UCSD-AML1 (cell line): Measurements from ENCODE around the gene XKR7.
A peak's percentile ranks its signal among the peaks of the same experiment; 100 is the strongest.
"Not testable (repeated sequence)": the region's sequence is repeated elsewhere in the genome, so short reads cannot be mapped to it uniquely, and the experiment has no call there.

Experiments used
- DNase-seq: peaks from one replicate; lab custom pipeline; 2025; ENCODE audit not compliant: unreplicated experiment; lab: John Stamatoyannopoulos, UW

The XKR7 gene, protein sequence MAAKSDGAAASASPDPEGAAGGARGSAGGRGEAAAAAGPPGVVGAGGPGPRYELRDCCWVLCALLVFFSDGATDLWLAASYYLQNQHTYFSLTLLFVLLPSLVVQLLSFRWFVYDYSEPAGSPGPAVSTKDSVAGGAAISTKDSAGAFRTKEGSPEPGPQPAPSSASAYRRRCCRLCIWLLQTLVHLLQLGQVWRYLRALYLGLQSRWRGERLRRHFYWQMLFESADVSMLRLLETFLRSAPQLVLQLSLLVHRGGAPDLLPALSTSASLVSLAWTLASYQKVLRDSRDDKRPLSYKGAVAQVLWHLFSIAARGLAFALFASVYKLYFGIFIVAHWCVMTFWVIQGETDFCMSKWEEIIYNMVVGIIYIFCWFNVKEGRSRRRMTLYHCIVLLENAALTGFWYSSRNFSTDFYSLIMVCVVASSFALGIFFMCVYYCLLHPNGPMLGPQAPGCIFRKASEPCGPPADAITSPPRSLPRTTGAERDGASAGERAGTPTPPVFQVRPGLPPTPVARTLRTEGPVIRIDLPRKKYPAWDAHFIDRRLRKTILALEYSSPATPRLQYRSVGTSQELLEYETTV

DNA sequence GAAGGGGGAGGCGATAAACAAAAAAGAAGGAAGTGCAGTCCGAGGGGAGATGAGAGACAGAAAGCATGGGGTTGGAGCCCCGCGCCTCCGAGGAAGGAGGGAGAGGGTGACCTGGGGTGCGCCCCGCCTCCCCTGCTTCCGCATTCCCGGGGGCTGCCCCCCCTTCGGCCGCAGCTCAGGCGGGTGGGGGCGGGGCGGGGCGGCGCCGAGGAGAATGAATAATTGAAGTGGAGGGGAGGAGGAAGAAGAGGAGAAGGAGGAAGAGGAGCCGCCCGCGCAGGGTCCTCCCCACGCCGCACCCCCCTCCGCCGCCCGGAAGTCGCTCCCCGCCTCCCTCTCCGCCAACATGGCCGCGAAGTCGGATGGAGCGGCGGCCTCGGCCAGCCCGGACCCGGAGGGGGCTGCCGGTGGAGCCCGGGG lies at the start of gene XKR7:
Gene XKR7 (plus strand): TSS at position 322 of the 420 bp plus-strand sequence. CDS start 25 bp downstream, at position 347.
- peak; percentile 59 for DNase-seq

DNA sequence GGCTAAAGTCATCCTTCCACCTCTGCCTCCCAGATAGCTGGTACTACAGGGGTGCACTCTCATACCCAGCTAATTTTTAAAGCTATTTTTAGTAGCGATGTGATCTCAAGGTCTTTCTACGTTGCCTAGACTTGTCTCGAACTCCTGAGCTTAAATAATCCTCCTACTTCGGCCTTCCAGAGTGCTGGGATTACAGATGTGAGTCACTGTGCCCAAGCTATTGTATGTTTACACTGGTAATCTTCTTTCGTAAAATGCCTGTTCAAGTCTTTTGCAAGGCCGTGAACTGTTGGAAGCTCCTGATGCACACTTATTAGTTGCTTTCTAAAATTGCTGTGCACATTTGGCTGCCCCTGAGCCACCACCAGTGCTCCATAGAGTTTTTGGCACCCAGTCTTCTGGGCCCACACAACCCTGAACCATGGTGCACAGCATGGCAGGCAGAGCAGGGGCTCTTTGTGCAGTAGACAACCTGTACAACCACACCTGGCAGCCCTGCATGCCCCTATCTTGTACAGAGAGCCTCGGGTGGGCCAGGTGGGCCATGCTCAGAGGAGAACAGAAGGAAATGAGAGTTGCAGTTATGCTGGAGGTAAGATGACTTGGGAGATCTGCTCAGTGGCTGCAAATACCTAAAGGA lies 49.4 kb upstream of the XKR7 start:
- no peak for DNase-seq

DNA sequence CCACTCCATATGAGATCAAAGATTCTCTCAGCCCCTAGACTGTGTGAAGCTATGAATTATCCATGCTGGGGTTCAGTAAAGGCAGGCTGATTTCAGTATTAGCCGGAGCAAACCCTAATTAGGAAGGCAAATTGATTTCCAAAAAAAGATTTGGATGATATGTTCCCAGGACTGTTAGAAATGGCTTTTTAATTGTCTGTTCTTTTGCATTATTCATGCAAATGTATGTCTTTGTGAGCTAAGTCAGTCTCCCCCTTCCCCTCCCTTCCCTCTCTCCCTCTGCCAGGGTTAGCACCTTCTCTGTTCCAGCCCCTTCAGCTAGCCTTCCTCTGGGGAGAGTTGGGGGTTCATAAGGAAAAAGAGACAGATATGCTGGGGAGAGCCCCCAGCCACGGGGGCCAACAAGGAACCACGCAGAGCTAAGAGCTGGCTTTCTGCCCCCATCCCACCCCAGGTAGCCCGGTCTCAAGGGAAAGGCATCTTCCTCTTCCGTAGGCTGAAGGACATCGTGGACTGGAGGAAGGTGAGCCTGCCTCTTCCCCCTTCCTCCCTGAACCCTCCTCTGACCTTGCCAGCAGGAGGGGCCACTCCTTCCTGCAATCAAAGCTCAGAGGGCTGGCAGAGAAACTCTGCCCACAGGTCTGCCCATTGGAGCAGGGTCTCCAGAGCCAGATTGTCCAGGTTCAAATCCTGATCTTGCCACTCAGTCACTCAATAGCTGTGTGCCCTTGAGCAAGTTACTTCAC lies 48.4 kb upstream of the XKR7 start:
- DNase-seq: no peak

DNA sequence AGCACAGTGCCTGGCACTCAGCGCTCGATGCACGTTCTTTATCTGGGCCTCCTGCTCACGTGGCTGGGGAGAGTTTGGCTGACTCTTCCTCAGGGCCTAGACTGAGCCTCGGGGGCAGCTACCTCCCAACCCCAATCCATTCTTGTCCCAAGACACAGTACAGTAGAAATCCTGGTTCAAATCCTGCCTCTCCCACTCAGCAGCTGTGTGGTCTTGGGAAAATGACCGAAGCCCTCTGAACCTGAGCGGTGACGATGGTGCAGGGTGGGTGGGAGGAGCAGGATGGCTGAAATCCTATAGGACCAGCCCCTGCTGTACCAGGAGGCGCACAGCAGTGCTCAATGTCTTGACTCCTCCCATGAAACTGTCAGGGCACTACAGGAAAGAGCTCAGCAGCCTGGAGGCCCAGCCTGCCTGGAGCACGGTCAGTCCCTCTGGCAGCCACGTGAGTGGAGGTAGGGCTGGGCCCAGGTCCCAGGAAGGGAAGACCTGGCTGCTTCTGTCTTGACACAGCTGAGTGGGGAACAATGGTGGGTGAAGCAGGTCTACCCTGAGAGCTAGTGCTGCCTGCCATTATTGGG lies 47.6 kb upstream of the XKR7 start:
- DNase-seq: no peak

DNA sequence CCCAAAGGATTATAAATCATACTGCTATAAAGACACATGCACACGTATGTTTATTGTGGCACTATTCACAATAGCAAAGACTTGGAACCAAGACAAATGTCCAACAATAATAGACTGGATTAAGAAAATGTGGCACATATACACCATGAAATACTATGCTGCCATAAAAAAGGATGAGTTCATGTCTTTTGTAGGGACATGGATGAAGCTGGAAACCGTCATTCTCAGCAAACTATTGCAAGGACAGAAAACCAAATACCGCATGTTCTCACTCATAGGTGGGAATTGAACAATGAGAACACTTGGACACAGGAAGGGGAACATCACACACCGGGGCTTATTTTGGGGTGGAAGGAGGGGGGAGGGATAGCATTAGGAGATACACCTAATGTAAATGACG lies 46.5 kb upstream of the XKR7 start:
- DNase-seq: not testable (repeated sequence)

DNA sequence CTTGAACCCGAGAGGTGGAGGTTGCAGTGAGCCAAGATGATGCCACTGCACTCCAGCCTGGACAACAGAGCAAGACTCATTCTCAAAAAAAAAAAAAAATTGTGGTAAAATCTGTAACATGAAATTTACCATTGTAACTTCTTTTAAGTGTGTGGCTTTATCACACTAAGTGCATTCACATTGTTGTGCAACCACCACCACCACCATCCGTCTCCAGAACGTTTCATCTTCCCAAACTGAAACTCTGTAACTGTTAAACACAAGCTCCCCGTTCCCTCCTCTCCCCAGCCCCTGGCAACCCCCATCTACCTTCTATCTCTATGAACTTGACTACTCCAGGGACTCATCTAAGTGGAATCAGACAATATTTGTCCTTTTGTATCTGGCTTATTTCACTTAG lies 45.8 kb upstream of the XKR7 start:
- DNase-seq: no peak

DNA sequence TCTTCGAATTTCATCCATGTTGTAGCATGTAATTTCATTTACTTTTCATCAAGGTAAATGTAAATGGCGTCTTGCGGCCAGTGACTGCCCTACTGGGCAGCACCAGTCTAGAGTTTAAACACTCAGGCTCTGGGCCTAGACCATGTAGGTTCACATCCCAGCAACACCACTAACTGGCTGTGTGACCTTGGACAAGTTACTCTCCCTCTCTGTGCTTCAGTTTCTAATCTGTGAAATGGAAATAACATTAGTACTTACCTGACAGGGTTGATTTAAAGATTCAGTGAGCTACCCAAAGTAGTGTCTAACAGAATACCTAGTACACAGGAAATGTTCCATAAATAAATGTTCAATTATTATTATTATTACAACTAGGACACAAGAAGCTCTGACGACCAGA lies 45.4 kb upstream of the XKR7 start:
- no peak for DNase-seq

DNA sequence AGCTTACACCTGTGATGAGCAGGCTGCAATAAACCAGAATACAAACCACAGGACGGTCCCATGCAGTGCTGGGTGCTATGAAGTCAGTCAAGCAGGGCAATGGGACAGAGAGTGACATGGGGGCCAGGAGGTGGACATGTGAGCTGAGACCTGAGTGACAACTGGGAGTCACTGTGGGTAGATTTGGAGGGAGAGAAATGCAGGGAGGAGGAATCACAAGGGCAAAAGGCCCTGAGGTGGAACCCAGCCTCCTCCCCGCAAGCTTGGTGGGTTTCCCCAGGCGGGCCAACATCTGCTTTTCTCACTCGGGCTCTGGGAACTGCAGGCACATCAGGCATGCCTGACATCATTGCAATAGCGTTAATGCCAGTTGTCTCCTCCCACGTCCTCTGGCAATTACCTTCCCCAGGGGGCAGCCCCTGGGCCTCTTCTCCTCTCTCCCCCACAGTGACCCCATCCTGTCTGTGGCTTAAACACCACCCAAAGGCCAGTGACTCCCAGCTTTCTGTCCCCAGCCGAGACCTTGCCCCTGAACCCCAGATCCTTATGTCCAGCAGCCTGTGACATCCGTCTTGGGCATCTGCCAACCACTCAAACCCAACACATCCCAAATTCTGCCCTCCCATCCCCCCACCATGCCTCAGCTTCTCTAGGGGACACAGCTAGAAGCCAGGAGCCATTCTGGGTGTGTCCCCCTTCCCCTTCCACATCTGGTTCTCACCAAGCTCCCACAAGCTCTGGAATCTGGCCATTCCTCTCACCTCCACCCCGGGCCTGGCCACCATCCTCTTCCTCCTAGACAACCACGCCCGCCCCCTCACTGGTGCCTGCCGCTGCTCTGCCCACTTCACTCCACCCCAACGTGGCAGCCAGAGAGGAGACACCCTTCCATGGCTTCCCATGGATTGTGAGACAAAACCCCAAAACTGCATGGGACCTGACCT lies 44.3 kb upstream of the XKR7 start:
- DNase-seq: no peak

DNA sequence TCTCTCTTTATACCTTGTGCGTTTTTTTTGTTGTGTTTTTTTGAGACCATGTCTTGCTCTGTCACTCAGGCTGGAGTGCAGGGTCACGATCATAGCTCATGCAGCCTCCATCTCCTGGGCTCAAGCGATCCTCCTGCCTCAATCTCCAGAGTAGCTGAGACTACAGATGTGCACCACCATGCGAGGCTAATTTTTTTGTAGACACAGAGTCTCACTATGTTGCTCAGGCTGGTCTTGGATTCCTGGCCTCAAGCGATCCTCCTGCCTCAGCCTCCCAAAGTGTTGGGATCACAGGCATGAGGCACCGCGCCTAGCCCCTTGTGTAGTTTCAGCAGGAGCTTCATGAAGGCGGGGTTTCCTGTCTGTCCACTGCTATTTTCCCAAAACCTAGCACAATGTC lies 43.4 kb upstream of the XKR7 start:
- DNase-seq: no peak

DNA sequence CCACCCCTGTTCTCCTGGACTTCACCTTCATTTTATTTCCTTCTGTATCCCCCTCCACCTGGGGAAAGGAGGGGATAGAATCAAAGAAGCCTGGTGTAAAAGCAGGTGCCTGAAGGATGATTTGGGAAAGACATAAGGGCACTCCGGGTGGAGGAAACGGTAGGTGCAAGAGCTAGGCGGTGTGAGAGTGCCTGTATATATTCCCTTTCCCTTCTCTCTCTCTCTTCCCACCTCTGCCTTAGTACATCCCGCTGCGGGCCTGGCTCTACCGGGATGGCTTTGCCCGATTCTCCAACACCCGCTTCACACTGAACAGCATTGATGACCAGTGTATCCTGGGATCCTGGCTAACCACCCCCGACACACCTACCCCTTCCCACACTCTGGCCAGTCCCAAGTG lies 42.3 kb upstream of the XKR7 start:
- no peak for DNase-seq

DNA sequence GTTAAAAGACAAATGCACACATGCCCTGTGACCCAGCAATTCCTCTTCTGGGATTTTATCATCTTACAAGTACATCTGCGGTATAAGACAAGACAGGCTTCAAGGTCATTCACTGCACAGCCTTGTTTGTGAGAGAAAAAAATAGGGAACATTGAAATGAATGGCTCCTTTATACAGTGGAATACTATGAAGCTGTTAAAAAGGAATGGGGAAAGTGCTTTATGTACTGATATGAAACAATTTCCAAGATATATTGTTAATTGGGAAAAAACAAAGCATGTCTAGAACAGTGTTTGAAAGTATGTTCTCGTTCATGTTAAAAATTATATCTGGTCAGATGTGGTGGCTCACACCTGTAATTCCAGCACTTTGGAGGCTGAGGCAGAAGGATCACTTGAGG lies 41.5 kb upstream of the XKR7 start:
- DNase-seq: no peak

DNA sequence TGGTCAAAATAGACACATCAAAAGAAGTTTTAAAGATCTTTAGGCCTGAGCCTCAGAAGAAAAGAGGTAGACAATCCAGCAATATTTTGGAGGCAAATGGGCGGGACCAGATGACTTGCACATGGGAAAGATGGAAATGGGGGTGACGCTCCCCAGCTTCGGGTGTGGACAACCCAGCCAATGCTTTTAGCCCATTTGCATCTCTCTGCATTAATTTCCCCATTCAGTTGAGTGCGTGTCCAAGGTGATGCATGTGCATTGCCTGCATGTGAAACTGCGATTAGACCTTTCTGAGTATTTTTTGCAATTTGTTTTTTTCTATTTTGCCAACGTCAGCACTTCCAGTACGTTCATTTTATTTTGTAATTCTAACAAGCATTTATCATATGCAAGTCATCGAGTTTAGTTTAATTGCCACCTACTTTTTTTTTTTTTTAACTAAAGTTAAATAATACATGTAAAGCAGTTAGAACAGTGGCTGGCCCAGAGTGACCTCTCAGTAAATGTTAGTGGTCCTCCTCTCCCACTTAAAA lies 40.3 kb upstream of the XKR7 start:
- DNase-seq: no peak

DNA sequence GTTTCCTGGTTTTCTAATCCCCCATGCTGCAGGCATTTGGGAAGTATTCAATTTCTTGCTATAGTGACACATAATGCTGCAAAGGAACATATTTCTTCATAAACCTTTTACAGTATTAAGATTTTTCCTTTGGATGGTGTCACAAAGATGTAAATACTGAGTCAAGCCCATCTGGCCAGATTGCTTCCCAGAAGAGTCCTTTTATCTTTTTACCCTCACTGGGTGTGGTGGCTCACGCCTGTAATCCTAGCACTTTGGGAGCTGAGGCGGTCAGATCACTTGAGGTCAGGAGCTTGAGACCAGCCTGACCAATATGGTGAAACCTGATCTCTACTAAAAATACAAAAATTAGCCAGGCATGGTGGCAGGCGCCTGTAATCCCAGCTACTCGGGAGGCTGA lies 38.3 kb upstream of the XKR7 start:
- not testable (repeated sequence) for DNase-seq

DNA sequence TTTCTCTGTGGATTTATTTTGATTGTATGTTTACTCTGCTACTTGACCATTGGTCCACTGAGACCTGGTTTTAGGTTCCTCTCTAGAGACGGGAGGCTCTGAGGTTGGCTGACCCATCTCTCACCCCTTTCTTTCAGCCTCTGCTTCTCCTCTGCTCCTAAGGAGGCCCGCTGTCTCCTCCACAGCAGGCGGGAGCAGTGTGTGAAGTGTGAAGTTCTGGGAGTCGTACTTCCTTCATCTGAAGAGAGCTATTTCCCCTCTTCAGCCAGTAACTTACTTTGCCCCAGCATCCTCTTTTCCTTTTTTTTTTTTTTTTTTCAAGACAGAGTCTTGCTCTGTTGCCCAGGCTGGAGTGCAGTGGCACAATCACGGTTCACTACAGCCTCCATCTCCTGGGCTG lies 37.2 kb upstream of the XKR7 start:
- DNase-seq: no peak

DNA sequence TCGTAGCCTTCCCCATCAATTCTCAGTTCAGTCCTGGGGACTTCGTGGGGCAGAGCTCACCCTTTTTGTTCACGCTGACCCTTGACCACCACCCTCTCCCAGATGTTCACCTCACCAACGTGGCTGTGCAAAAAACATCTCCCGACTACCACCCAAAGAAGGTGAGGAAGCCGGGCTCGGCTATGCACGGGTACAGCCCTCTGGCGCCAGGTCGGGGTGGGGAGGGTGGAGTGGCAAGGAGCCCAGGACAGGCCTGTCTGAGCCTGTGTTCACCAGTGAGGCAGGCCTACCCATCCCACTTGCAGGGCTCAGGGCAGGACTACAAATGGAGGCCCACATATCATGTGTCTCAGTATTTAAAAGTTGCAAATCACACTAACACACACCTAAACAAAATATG lies 34.3 kb upstream of the XKR7 start:
- DNase-seq: no peak

DNA sequence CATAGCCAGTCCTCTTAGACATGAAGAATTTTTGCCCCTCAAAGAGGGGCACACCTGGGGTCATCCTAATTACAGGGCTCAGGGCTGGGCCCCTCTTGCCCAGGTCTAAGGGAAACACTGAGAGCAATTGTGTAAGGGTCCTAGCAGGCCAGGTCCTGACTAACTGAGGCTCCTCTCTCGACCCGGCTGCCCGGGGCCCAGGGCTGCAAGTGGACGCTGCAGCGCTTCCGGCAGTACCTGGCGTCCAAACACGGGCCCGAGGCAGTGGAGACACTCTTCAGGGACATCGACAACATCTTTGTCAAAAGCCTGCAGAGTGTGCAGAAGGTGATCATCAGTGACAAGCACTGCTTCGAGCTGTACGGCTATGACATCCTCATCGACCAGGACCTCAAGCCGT lies 33.5 kb upstream of the XKR7 start:
- DNase-seq: no peak

DNA sequence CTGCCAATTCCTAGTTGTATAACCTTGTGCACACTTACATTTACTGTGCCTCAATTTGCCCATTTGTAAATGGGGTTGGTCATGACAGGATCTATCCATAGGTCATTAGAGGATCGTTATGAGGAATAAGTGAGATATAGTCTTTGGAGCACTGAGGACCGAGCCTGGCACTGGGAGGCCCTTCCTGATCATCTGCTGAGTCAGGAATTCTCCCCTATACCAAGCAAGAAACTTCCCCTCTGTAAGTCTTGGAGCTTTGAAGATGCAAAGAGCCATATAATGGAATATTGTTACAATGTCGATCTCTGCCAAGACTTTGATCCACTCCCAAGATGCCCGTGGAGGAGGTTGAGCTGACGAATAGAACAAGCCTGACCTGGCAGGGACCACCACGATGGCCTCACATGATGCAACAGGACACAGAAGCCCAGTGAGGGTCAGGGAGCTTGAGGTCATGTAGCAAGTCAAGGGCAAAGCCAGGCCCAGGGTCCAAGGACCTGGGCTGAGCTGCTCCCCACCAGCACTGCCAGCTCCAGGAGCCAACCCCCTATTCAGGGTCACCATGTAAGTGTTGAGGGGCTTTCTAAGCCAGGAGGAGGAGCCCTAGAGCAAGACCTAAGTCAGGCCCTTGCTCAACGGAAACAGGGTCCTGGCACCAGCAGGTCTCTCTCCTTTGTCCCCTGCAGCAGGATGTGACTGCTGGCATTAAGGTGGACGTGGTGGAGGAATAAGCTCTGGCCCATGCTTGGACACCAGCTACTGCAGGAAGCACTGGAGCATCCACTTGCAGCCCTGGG lies 32.8 kb upstream of the XKR7 start:
- peak; percentile 19 for DNase-seq

DNA sequence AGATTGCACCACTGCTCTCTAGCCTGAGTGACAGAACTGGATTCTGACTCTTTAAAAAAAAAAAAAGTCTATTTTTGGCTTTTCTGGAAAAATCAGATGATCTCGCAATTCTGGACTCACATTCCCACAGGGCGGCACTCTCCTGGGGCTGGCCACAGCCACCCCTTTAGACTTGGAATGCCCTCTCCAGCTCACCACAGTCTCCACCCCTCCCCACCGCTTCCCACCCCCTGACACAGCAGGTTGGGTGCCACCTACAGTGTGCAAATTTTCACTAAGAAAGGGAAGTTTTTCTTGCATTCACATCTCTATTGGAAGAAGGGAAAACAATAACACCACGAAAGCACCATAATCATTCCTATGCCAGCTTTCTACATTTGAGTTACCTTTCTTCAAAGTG lies 31.5 kb upstream of the XKR7 start:
- no peak for DNase-seq

DNA sequence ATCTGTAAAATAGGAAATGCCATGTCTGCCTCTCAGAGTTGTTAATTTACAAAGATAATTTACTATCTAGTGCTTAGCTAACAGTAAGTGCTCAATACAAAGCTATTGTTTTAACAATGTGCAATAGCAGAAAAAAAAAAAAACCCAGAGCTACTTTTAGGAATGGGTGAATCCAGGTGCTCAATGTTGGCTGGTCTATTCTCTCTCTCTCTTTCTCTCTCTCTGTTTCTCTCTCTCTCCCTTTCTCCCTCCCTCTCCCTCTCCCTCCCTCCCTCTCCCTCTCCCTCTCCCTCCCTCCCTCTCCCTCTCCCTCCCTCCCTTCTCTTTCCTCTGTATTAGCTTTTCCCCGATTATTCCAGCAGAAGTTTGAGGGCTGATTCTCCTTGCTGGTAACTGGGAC lies 30.1 kb upstream of the XKR7 start:
- DNase-seq: no peak
